Measurements from ENCODE around the gene CAB39L. TPM values are rescaled to one million over a fixed set of nuclear protein-coding genes. Genes with fewer than 3 reads are reported as not detected.

CAB39L gene
- total RNA-seq, 1 donor from 2014 or later = 6.8 TPM

DNA sequence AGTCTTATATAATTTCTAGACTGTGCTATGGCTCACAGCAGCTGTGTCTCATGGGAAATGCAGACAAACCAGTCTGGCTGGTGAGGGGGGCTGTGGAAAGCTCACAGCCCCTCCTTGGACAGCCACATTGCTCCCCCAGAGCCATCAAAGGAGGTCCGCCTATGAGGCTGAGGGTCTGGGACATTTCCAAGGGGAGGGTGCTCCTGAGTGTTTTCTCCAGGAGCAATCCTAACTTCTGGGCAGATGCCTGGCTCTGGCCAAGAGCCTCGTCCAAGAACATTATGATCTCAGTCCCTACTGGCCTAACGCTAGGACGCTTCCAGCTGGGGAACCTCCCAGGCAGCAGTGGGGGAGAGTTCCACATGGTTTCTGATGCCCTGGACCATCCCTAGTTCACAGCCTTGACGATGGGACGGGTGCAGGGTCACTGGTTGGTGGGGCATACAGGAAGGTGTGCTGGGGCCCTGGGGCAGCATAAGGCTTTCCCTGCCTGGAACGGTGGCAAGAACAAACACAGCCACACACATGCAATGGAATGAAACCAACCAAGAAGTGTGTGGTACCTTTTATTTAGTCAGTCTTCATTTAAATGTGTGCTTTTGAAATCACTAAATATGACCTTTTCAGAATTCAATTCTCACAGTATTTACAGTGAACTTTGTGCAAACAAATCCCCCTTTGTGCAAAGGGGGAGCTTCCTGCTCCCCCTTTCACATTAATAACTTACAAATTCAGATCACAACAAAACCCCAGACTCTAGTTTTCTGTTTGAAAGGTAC lies 135.6 kb downstream of the CAB39L start:
- Histone ChIP-seq H3K9me3 (ENCODE audit: control insufficient read depth in 3 of 3, low read length in 3 of 3) (no peaks in the 10 kb centered on the region), H3K27ac (ENCODE audit: low read depth, low read length) (peak overlapping the region; percentile 59), H3K4me3 (ENCODE audit: low read length in 3 of 3) (peak overlapping the region in 1 of 3 donors; percentile 31), H3K4me1 (ENCODE audit: control insufficient read depth in 3 of 3, insufficient read depth in 3 of 3, low read length in 3 of 3) (peaks cover 7 to 26% (median 12%) of the 10 kb centered on the region in 3 donors), H3K9ac (ENCODE audit: low read depth in 1 of 3, low read length in 3 of 3) (peak overlapping the region in 2 of 3 donors; percentile 5 to 33), H3K27me3 (ENCODE audit: control insufficient read depth in 3 of 3, insufficient read depth in 3 of 3, low read length in 3 of 3) (no peaks in the 10 kb centered on the region), H3K36me3 (ENCODE audit: control insufficient read depth in 3 of 3, insufficient read depth in 3 of 3, low read length in 3 of 3) (peaks cover 0 to 3% (median 2%) of the 10 kb centered on the region in 3 donors)

DNA sequence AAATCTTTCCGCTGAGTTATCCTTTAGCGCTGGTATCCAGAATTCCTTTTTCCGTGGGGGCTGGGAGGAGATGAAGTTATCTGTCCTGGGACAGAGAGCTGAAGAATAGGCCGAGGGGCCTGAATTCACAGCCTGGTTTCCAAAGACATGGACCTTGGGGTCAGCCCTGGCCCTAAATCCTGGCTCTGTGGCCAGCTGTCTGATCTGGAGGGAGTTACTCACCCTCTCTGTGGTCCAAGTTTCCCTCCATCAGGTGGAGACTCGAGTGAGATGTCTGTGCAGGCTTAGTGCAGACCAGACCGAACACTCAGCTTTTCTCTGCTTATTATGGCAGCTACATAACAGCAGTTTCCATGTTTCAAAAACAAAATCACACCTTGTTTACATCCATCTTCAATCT lies 136.5 kb downstream of the CAB39L start:
- peaks cover 0 to 3% (median 2%) of the 10 kb centered on the region in 3 donors for H3K36me3 ChIP-seq (ENCODE audit: control insufficient read depth in 3 of 3, insufficient read depth in 3 of 3, low read length in 3 of 3)
- H3K4me3 ChIP-seq (ENCODE audit: low read length in 3 of 3) = no peak overlapping the region
- peak overlapping the region; percentile 59 for H3K27ac ChIP-seq (ENCODE audit: low read depth, low read length)
- no peaks in the 10 kb centered on the region for H3K27me3 ChIP-seq (ENCODE audit: control insufficient read depth in 3 of 3, insufficient read depth in 3 of 3, low read length in 3 of 3)
- H3K9ac ChIP-seq (ENCODE audit: low read depth in 1 of 3, low read length in 3 of 3) = no peak overlapping the region
- peaks cover 7 to 28% (median 12%) of the 10 kb centered on the region in 3 donors for H3K4me1 ChIP-seq (ENCODE audit: control insufficient read depth in 3 of 3, insufficient read depth in 3 of 3, low read length in 3 of 3)
- H3K9me3 ChIP-seq (ENCODE audit: control insufficient read depth in 3 of 3, low read length in 3 of 3) = no peaks in the 10 kb centered on the region

- Histone ChIP-seq H3K9me3 (ENCODE audit: control insufficient read depth in 3 of 3, low read length in 3 of 3) (no peaks in the 10 kb centered on the region), H3K9ac (ENCODE audit: low read depth in 1 of 3, low read length in 3 of 3) (no peak overlapping the region), H3K4me3 (ENCODE audit: low read length in 3 of 3) (no peak overlapping the region), H3K36me3 (ENCODE audit: control insufficient read depth in 3 of 3, insufficient read depth in 3 of 3, low read length in 3 of 3) (peaks cover 0 to 3% (median 2%) of the 10 kb centered on the region in 3 donors), H3K27me3 (ENCODE audit: control insufficient read depth in 3 of 3, insufficient read depth in 3 of 3, low read length in 3 of 3) (no peaks in the 10 kb centered on the region), H3K4me1 (ENCODE audit: control insufficient read depth in 3 of 3, insufficient read depth in 3 of 3, low read length in 3 of 3) (peaks cover 12 to 28% (median 19%) of the 10 kb centered on the region in 3 donors), H3K27ac (ENCODE audit: low read depth, low read length) (no peak overlapping the region)
Measured at GRCh38 chr13:49305792-49306425, 138.0 kb downstream of the CAB39L start.

DNA sequence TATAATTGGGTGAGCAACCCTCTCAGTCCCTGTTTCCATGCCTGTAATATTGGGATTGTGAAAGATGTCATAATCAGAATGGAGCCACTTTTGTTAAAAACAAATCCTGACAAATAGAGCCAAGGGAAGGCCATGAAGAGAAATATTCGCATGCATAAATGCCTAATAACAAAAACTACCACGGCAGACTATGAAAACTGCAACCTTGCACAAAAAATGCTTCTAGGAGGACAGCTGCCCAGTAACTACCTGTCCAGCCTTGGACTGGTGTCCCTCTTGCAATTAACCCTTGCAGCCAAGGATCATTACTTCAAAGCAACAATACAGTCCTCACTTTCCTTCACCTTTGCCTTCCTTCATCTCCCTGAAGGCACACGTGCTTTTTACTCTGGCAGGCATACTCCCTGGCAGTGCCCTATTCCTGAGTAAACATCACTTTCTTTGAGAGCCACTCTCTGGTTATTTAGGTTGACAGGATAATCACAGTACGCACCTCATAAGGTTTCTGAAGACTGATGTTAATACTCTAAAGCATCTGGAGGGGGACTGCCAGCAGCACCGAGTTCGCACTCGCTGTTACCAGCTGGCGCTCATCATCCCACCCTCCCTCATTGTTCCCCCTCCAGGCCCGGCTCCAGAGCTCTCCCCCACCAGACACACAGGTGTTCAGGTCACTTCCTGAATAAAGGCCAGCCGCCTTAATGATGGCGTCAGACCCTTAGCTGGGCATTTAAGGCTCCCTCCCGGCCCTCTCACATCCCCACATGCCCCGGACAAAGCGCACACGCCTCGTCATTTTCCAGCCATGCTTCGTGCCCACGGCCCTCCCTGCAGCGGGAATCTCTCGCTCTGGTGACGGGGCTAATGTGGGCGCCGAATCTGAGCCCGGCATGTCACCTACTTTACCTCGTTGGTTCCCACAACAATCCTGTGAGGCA lies 138.8 kb downstream of the CAB39L start:
- Histone ChIP-seq H3K9me3 (ENCODE audit: control insufficient read depth in 3 of 3, low read length in 3 of 3) (no peaks in the 10 kb centered on the region), H3K4me1 (ENCODE audit: control insufficient read depth in 3 of 3, insufficient read depth in 3 of 3, low read length in 3 of 3) (peaks cover 12 to 28% (median 19%) of the 10 kb centered on the region in 3 donors), H3K9ac (ENCODE audit: low read depth in 1 of 3, low read length in 3 of 3) (no peak overlapping the region), H3K36me3 (ENCODE audit: control insufficient read depth in 3 of 3, insufficient read depth in 3 of 3, low read length in 3 of 3) (no peaks in the 10 kb centered on the region), H3K27ac (ENCODE audit: low read depth, low read length) (no peak overlapping the region), H3K4me3 (ENCODE audit: low read length in 3 of 3) (no peak overlapping the region), H3K27me3 (ENCODE audit: control insufficient read depth in 3 of 3, insufficient read depth in 3 of 3, low read length in 3 of 3) (no peaks in the 10 kb centered on the region)

DNA sequence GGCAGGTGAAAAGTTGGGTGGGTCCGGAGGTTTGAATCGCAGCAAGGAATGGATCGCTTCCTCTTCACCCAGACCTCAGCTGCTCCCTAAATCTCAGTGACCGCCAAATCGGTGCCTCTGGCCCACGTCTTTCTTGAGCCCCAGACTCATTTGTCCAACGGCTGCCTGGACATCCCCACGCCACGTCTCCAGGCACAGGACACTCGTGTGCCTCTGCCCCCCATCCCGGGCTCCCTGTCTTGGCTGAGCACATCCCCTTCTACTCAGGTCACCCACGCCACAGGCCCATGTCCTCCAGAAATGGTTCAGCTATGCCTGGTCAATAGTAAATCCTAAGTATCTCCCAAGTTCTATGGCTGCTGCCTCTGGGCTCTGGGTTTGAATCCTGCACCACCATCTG lies 139.5 kb downstream of the CAB39L start:
- H3K4me3 ChIP-seq (ENCODE audit: low read length in 3 of 3) = no peak overlapping the region
- H3K27ac ChIP-seq (ENCODE audit: low read depth, low read length) = no peak overlapping the region
- H3K9me3 ChIP-seq (ENCODE audit: control insufficient read depth in 3 of 3, low read length in 3 of 3) = no peaks in the 10 kb centered on the region
- H3K27me3 ChIP-seq (ENCODE audit: control insufficient read depth in 3 of 3, insufficient read depth in 3 of 3, low read length in 3 of 3) = no peaks in the 10 kb centered on the region
- H3K36me3 ChIP-seq (ENCODE audit: control insufficient read depth in 3 of 3, insufficient read depth in 3 of 3, low read length in 3 of 3) = no peaks in the 10 kb centered on the region
- peaks cover 12 to 28% (median 19%) of the 10 kb centered on the region in 3 donors for H3K4me1 ChIP-seq (ENCODE audit: control insufficient read depth in 3 of 3, insufficient read depth in 3 of 3, low read length in 3 of 3)
- H3K9ac ChIP-seq (ENCODE audit: low read depth in 1 of 3, low read length in 3 of 3) = no peak overlapping the region

DNA sequence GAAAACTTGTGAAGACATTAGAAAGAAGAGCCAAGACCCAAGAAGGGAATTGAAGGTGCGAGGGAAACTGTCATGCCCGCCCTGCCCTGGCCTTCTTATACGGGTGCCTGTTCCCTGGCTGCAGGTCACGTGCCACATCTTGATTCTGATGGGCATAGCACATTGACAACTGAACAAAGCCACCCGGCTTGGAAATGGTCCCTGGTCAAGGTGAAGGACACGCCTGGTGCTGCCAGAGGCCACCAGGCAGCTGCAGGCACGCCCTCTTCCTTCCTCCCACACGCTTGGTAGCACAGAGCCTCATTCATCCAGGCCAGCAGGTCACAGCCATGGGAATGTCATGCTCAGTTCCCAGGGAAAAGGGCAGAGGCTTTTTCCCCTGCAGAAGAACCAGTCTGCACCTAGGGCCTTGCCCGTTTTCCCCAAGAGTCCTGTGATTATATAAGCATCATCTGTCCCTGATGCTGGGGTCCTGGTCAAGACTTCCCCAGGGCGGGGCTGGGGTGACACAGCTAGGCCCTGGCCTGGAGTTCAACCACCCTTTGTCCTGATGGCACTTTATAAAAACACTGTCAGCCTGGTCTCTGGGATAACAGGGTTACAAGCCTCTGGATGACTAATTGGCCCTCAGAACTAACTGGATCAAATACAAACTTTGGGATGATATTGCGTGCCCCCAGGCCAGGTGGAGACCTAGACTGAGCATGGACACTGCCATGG lies 140.2 kb downstream of the CAB39L start:
- Histone ChIP-seq H3K9ac (ENCODE audit: low read depth in 1 of 3, low read length in 3 of 3) (no peak overlapping the region), H3K36me3 (ENCODE audit: control insufficient read depth in 3 of 3, insufficient read depth in 3 of 3, low read length in 3 of 3) (no peaks in the 10 kb centered on the region), H3K27ac (ENCODE audit: low read depth, low read length) (no peak overlapping the region), H3K4me1 (ENCODE audit: control insufficient read depth in 3 of 3, insufficient read depth in 3 of 3, low read length in 3 of 3) (peaks cover 12 to 25% (median 16%) of the 10 kb centered on the region in 3 donors), H3K9me3 (ENCODE audit: control insufficient read depth in 3 of 3, low read length in 3 of 3) (no peaks in the 10 kb centered on the region), H3K27me3 (ENCODE audit: control insufficient read depth in 3 of 3, insufficient read depth in 3 of 3, low read length in 3 of 3) (no peaks in the 10 kb centered on the region), H3K4me3 (ENCODE audit: low read length in 3 of 3) (no peak overlapping the region)

GRCh38 chr13:49302817-49303216 lies 141.0 kb downstream of the CAB39L start:
- no peaks in the 10 kb centered on the region for H3K27me3 ChIP-seq (ENCODE audit: control insufficient read depth in 3 of 3, insufficient read depth in 3 of 3, low read length in 3 of 3)
- H3K9me3 ChIP-seq (ENCODE audit: control insufficient read depth in 3 of 3, low read length in 3 of 3) = no peaks in the 10 kb centered on the region
- no peaks in the 10 kb centered on the region for H3K36me3 ChIP-seq (ENCODE audit: control insufficient read depth in 3 of 3, insufficient read depth in 3 of 3, low read length in 3 of 3)
- no peak overlapping the region for H3K4me3 ChIP-seq (ENCODE audit: low read length in 3 of 3)
- H3K9ac ChIP-seq (ENCODE audit: low read depth in 1 of 3, low read length in 3 of 3) = no peak overlapping the region
- no peak overlapping the region for H3K27ac ChIP-seq (ENCODE audit: low read depth, low read length)
- H3K4me1 ChIP-seq (ENCODE audit: control insufficient read depth in 3 of 3, insufficient read depth in 3 of 3, low read length in 3 of 3) = peaks cover 5 to 18% (median 17%) of the 10 kb centered on the region in 3 donors

DNA sequence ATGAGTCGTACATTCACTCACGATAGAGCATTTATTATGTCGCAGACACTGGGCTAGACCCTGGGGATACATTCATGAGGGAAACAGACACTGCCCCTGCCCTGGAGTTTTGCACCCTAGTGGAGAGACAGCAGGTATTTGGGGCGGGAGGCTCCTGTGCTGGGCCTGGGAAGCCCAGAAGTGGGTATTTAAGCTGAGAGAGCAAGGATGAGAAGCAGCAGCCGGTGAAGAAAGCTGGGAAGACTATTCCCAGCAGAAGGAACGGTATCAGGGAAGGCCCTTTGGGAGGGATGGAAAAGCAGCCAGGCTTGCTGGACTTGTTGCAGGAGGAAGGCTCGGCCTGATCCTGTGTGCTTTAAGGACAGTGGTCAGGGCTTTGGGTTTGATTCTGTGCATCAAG lies 141.6 kb downstream of the CAB39L start:
- H3K9me3 ChIP-seq (ENCODE audit: control insufficient read depth in 3 of 3, low read length in 3 of 3) = no peaks in the 10 kb centered on the region
- H3K4me1 ChIP-seq (ENCODE audit: control insufficient read depth in 3 of 3, insufficient read depth in 3 of 3, low read length in 3 of 3) = peaks cover 5 to 18% (median 17%) of the 10 kb centered on the region in 3 donors
- no peak overlapping the region for H3K9ac ChIP-seq (ENCODE audit: low read depth in 1 of 3, low read length in 3 of 3)
- H3K27ac ChIP-seq (ENCODE audit: low read depth, low read length) = no peak overlapping the region
- H3K4me3 ChIP-seq (ENCODE audit: low read length in 3 of 3) = no peak overlapping the region
- no peaks in the 10 kb centered on the region for H3K27me3 ChIP-seq (ENCODE audit: control insufficient read depth in 3 of 3, insufficient read depth in 3 of 3, low read length in 3 of 3)
- H3K36me3 ChIP-seq (ENCODE audit: control insufficient read depth in 3 of 3, insufficient read depth in 3 of 3, low read length in 3 of 3) = no peaks in the 10 kb centered on the region
